T-helper 17 cell (primary cell): ENCODE measurements around the gene CYP17A1. TPM values are rescaled to one million over a fixed set of nuclear protein-coding genes. Genes with fewer than 3 reads are reported as not detected.
"Not testable (repeated sequence)": the region's sequence is repeated elsewhere in the genome, so short reads cannot be mapped to it uniquely, and the experiment has no call there.

Source experiments
- ATAC-seq: fragments of 150-1000 bp; cut with Tn5 transposase; 2 replicates; pipeline ENCODE4 v1.10.0; 2021; ENCODE audit warnings: mild to moderate bottlenecking, moderate library complexity
- DNase-seq, 3 donors: peaks; one replicate each; pipeline versions ENCODE4 v3.0.0 to v3.0.0-alpha.2; 2020 to 2021
- H3K9me3 ChIP-seq: one replicate; pipeline ENCODE4 v1.7.0; 2013; ENCODE audit warnings: low read length, mild to moderate bottlenecking; ENCODE audit not compliant: control insufficient read depth, poor library complexity, severe bottlenecking
- H3K27ac Mint-ChIP-seq: one replicate; pipeline ENCODE4 v1.8.0; 2022; ENCODE audit warnings: mild to moderate bottlenecking, moderate library complexity, mixed read lengths
- H3K27me3 Mint-ChIP-seq: one replicate; pipeline ENCODE4 v1.8.0; 2022; ENCODE audit warnings: mixed read lengths
- H3K36me3 Mint-ChIP-seq: one replicate; pipeline ENCODE4 v1.8.0; 2022; ENCODE audit warnings: low read depth, mixed read lengths
- H3K4me1 Mint-ChIP-seq: one replicate; pipeline ENCODE4 v1.8.0; 2022; ENCODE audit warnings: mild to moderate bottlenecking, mixed read lengths
- H3K4me3 Mint-ChIP-seq: one replicate; pipeline ENCODE4 v1.8.0; 2022; ENCODE audit warnings: mild to moderate bottlenecking, moderate library complexity, mixed read lengths
- total RNA-seq, 4 donors: library from RNA in 2 of 4; stranded (reverse) in 2 of 4; gene quantifications; one replicate each; pipeline ENCODE4 v1.2.3 and lab custom pipeline; 2022 to 2026

Gene CYP17A1
- total RNA-seq, 2 donors from 2014 or later, result not detected

DNA sequence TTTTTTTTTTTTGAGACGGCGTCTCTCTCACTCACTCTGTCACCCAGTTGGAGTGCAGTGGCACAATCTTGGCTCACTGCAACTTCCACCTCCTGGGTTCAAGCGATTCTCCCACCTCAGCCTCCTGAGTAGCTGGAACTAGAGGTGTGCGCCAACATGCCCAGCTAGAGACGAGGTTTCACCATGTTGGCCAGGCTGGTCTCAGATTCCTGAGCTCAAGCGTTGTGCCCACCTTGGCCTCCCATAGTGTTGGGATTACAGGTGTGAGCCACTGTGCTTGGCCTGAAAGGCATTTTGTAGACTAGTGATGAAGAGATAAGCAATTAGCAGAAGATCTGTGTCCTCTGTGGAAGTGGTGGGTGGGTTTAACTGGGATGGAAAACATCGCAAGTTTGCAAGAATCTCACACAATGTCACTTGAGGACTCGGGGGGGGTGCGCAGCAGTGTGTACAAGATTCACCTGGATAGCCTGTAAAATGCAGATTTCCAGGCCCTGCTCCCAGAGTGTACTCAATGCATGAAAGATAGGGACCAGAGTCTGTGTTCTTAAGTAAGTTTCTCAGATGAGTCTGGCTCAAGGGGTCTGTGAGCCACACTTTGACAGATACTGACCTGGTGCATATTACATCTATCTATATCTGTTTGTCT lies 10.9 kb downstream of the CYP17A1 start:
- no peaks in the 10 kb centered on the region for H3K36me3 Mint-ChIP-seq
- no peak for ATAC-seq
- H3K4me3 Mint-ChIP-seq, result no peak overlapping the region
- H3K9me3 ChIP-seq, result no peaks in the 10 kb centered on the region
- no peaks in the 10 kb centered on the region for H3K27me3 Mint-ChIP-seq
- H3K4me1 Mint-ChIP-seq, result peaks cover 6% of the 10 kb centered on the region
- no peak for DNase-seq
- no peak overlapping the region for H3K27ac Mint-ChIP-seq

DNA sequence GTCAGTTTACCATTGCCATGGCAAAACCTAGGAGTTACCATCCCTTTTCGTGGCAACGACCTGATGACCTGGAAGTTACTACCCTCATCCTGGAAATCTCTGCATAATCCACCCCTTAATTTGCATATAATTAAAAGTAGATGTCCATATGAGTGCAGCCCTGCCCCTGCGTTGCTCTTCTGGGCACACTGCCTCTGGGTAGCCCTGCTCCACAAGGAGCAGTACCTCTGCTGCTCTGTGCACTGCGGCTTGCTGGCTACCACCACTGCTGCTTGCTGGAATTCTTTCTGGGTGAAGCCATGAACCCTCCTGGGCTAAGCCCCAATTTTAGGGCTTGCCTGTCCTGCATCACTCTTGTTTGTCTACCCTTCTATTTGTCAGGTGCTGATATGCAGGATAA lies 12.5 kb downstream of the CYP17A1 start:
- Mint-ChIP-seq H3K4me1 (peaks cover under 1% of the 10 kb centered on the region), H3K27me3 (no peaks in the 10 kb centered on the region), H3K36me3 (no peaks in the 10 kb centered on the region), H3K27ac (no peak overlapping the region), H3K4me3 (no peak overlapping the region)
- H3K9me3 ChIP-seq, result no peaks in the 10 kb centered on the region
- ATAC-seq, result no peak
- DNase-seq, result no peak

DNA sequence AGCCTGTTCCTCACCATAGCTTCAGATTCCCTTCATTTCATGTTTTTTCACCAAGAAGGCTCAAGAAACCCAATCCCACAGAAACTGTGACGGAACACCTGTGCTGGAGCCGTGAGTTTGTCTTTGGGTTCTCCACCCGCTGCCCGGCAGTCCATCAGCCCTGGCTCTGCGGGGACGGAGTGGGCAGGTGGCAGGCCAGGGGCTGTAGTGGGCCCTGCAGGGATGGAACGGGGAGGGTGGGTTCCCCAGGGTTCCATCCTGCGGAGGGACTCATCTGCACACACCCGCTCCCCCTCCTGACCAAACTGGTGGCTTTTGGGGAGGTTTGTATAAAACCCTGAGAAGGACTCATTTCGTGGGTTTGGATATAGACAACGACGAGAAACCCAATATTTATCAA lies 15.0 kb downstream of the CYP17A1 start:
- Mint-ChIP-seq H3K27me3 (no peaks in the 10 kb centered on the region), H3K27ac (no peak overlapping the region), H3K4me3 (no peak overlapping the region), H3K4me1 (peaks cover 5% of the 10 kb centered on the region), H3K36me3 (no peaks in the 10 kb centered on the region)
- DNase-seq, result no peak
- no peaks in the 10 kb centered on the region for H3K9me3 ChIP-seq
- ATAC-seq, result no peak

DNA sequence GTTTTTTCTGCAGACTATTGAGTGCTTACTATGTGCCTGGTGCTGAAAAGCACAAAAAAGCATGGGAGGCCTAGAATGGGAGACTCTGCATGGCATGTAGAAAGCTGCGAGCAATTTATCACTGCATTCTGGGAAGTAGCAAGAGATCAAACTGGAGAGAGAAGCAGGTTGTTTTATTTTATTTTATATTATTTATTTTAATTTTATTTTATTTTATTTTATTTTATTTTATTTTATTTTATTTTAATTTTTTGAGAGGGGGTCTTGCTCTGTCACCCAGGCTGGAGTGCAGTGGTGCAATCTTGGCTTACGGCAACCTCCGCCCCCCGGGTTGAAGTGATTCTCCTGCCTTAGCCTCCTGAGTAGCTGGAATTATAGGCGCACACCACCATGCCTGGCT lies 17.2 kb downstream of the CYP17A1 start:
- H3K9me3 ChIP-seq, H3K4me3 Mint-ChIP-seq, DNase-seq, H3K4me1 Mint-ChIP-seq, H3K27me3 Mint-ChIP-seq, H3K27ac Mint-ChIP-seq, H3K36me3 Mint-ChIP-seq, ATAC-seq: not testable (repeated sequence)

DNA sequence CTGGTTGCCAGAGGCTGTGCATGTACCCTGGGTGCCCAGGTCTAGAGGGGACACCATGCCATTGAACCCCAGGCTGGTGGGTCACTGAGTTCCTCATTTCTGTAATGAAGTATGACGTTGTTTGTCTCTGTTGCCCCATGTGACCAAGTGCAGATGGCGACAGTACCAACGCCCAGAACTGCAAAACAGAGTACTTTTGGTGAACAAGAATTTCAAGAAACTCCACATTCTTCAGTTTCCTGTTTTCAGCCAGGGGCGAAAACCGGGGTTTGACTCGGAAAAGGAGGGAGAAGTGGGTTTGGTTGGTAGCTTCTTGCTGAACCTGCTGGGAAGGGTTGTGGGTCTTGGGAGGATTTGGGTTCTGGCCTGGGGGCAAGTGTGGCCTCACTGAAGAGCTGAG lies 18.2 kb downstream of the CYP17A1 start:
- no peak for ATAC-seq
- no peaks in the 10 kb centered on the region for H3K36me3 Mint-ChIP-seq
- no peak overlapping the region for H3K4me3 Mint-ChIP-seq
- peak overlapping the region; percentile 14 for H3K27ac Mint-ChIP-seq
- no peak for DNase-seq
- H3K27me3 Mint-ChIP-seq, result no peaks in the 10 kb centered on the region
- peaks cover 5% of the 10 kb centered on the region for H3K4me1 Mint-ChIP-seq
- H3K9me3 ChIP-seq, result no peaks in the 10 kb centered on the region

DNA sequence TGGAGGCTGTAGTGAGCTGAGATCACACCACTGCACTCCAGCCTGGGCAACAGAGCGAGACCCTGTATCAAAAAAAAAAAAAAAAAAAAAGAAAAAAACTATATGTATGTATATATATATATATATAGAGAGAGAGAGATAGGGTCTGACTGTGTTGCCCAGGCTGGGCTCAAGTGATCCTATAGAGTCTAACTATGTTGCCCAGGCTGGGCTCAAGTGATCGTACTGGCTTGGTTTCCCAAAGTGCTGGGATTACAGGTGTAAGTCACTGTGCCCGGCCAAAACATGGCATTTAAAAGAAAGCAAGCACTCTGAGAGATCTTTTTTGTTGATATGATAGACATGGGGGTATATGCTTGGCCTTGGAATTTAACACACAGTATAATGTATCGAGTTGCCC lies 20.0 kb downstream of the CYP17A1 start:
- no peak for ATAC-seq
- peaks cover 9% of the 10 kb centered on the region for H3K4me1 Mint-ChIP-seq
- DNase-seq, result no peak
- no peak overlapping the region for H3K27ac Mint-ChIP-seq
- no peak overlapping the region for H3K4me3 Mint-ChIP-seq
- H3K9me3 ChIP-seq, result no peaks in the 10 kb centered on the region
- no peaks in the 10 kb centered on the region for H3K36me3 Mint-ChIP-seq
- no peaks in the 10 kb centered on the region for H3K27me3 Mint-ChIP-seq

DNA sequence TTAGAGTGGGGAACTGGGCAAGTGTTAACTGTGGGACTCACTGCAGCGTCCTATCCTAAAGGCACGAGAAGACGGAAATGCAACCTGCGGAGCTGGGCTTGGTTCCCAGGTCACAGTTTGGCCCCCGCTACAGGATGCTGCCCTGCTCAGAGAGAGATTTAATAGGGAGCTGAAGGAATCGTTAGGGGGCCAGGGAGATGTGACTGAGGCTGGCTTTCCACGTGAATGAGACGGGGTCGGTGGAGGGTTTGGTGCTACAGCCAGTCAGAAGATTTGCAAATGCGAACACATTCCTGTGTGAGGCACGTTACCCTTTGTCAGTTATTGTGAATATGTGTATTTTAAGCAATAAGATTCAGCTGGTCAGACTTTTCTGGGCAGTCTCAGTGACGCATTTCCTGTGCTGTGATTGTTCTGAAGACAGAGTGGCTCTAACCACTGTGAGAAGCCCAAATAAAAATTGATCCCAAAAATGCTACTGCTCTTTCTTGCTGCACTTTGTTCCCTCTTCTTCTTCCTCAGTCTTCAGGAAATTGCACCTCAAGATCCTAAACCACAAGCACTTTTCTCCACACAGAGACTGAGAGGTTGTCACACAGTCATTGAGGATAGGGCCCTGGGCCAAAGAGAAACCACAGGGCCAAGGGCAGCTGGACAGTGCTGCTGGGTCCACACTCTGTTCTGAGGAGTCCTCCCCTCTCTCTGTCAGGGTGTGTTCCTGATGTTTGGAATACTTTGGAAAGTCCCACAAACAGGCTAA lies 21.2 kb downstream of the CYP17A1 start:
- Mint-ChIP-seq H3K36me3 (no peaks in the 10 kb centered on the region), H3K27ac (no peak overlapping the region), H3K4me3 (no peak overlapping the region), H3K4me1 (peaks cover 10% of the 10 kb centered on the region), H3K27me3 (no peaks in the 10 kb centered on the region)
- H3K9me3 ChIP-seq, result no peaks in the 10 kb centered on the region
- ATAC-seq (peak; percentile 27), DNase-seq (no peak)

DNA sequence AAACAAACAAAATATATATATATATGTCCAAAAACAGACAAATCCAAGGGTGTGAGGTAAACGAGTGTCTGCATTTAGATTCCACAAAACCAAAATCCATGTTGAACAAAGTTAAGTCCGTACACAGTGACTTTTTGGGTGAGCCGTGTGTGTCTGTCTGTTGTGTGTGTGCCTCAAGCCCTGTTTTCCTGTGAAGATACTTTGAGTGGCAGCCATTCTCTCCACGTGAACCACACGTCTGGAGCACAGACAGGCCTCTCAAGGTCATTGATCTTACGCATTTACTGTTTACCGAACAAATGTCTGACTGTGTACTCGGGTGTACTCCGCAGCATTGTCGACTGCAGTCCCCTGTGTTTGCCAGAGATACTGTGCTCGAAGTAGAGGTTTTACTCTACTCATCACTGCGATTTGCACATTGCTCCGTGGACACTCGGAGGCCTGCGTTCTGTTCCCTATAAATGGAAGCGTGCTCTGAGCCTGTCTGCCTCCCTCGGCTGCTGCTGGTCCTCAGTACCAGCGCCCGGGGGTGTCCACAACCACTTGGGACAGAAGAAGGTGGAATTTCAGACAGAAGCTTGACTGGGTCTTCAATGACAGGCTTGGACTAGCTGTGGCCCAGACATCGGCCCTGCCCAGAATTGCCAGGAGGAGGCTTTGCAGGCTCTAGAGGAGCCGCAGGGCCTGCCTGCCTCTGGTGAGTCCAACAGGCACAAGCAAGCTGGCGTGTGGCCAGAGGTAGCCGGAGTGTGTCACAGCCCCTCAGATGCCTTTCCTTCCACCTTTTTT lies 22.1 kb downstream of the CYP17A1 start:
- DNase-seq (no peak), ATAC-seq (no peak)
- H3K9me3 ChIP-seq, result no peaks in the 10 kb centered on the region
- Mint-ChIP-seq H3K4me1 (peaks cover 10% of the 10 kb centered on the region), H3K27me3 (no peaks in the 10 kb centered on the region), H3K27ac (no peak overlapping the region), H3K4me3 (no peak overlapping the region), H3K36me3 (no peaks in the 10 kb centered on the region)

DNA sequence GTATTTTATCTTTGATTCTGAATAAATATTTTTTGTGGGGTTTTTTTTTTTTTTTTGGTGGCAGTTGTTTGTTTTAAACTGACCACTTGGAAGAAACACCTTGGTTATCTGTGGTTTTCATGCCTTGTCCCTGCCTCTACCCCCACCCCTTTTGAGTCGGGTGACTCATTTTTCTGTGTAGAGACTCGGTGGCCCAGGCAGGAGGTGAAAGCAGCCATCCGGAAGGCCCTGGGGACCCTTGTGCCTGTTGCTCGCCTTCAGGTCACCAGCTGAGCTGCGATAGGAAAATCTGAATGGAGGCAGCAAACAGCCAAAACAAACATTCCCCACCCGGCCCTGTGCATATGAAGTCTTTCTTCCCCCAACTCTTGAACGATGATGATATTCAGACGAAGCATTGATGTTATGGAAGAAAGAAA lies 22.8 kb downstream of the CYP17A1 start:
- Mint-ChIP-seq H3K4me3 (no peak overlapping the region), H3K4me1 (peaks cover 7% of the 10 kb centered on the region), H3K27ac (no peak overlapping the region), H3K27me3 (no peaks in the 10 kb centered on the region), H3K36me3 (no peaks in the 10 kb centered on the region)
- ATAC-seq (no peak), DNase-seq (no peak)
- H3K9me3 ChIP-seq, result no peaks in the 10 kb centered on the region

DNA sequence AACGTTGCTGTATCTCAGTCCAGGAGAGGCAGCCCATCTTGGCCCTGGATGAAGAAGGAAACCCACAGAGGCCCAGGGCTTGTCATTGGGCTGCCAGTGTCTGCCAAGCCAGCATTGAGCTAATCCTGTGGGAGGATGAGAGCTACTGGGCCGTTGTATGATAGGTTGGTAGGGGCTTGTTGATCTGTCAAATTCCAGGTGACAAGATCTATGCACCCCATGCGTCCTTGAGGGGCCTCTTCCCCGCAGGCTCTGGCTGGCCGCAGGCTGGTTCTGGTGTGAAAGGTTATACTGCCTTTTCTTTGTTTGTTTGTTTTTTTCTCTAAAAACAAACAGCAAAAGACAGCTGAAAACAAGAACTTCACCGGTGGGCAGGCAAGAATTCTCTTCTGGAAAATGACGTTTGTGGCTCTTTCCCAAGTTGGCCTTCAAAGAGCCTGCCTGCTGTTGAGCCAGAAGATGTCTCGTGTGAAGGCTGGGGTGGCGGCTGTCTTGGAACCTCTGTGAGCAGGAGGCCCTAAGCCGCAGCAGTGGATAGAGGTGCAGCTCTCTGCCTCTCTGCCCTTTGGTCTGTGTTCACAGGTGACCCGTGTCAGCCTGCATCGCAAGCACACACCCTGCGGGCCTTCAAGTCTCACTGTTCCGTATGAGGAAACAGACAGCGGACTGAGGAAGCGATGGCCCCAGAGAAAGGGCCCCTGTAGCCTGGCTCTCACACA lies 23.3 kb downstream of the CYP17A1 start:
- H3K9me3 ChIP-seq, result no peaks in the 10 kb centered on the region
- Mint-ChIP-seq H3K36me3 (no peaks in the 10 kb centered on the region), H3K27me3 (no peaks in the 10 kb centered on the region), H3K4me1 (peaks cover 5% of the 10 kb centered on the region), H3K27ac (no peak overlapping the region), H3K4me3 (no peak overlapping the region)
- ATAC-seq, result no peak
- no peak for DNase-seq

DNA sequence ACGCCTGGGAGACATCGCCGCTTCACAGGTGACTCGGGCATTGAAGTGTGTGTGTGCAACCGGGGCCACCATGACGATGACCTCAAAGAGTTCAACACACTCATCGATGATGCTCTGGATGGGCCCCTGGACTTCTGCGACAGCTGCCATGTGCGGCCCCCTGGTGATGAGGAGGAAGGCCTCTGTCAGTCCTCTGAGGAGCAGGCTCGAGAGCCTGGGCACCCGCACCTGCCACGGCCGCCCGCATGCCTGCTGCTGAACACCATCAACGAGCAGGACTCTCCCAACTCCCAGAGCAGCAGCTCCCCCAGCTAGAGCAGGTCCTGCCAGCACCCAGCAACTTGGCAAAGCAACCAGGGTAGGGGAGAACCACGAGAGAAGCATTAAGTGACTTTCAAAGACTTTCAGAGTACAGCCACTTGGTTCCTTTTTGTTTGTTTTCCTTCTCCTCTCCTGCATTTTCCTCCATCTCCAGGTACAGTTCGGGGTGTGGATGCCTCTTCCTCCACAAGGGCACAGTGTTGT lies 24.1 kb downstream of the CYP17A1 start:
- ATAC-seq, result no peak
- Mint-ChIP-seq H3K4me3 (no peak overlapping the region), H3K27me3 (no peaks in the 10 kb centered on the region), H3K36me3 (no peaks in the 10 kb centered on the region), H3K27ac (no peak overlapping the region), H3K4me1 (peaks cover 5% of the 10 kb centered on the region)
- no peaks in the 10 kb centered on the region for H3K9me3 ChIP-seq
- no peak for DNase-seq

DNA sequence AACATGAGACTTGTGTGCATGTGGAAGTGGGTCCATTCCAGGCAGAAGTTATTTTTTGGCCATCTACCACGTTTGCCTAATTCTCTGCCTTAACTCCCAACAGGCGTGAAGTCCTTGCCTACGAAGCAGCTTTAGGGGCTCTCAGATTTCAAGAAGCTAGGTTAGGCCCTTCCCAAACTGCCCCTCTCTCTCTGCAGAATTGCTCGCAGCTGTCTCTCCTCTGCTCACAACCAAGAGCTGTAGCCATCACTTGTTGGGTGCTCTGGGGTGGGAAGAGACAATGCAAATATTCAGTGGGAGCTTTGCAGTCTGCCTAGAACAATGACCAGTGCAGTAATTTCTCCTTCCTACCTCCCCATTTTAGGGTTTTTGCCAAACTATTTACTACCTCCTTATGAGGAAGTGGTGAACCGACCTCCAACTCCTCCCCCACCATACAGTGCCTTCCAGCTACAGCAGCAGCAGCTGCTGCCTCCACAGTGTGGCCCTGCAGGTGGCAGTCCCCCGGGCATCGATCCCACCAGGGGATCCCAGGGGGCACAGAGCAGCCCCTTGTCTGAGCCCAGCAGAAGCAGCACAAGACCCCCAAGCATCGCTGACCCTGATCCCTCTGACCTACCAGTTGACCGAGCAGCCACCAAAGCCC lies 24.9 kb downstream of the CYP17A1 start:
- peaks cover 5% of the 10 kb centered on the region for H3K4me1 Mint-ChIP-seq
- no peaks in the 10 kb centered on the region for H3K9me3 ChIP-seq
- H3K27me3 Mint-ChIP-seq, result no peaks in the 10 kb centered on the region
- ATAC-seq, result peak; percentile 50
- H3K4me3 Mint-ChIP-seq, result no peak overlapping the region
- no peak for DNase-seq
- no peaks in the 10 kb centered on the region for H3K36me3 Mint-ChIP-seq
- H3K27ac Mint-ChIP-seq, result no peak overlapping the region
